PC-9 (cell line): ENCODE data around the gene CBY1.

ENCODE experiments used
- EZH2 ChIP-seq: fragments of 200-600 bp; sonication (generic); IDR thresholded peaks from 2 replicates; pipeline ENCODE4 v1.8.0; 2017; ENCODE audit warnings: antibody characterized with exemption, low read depth
- TF ChIP-seq, protein P1 (sequence below): fragments of 200-600 bp; sonication (generic); conservative IDR thresholded peaks from 2 replicates; pipeline ENCODE4 v1.6.1; 2017; ENCODE audit warnings: mixed run types, antibody characterized with exemption, mild to moderate bottlenecking, moderate library complexity

DNA sequence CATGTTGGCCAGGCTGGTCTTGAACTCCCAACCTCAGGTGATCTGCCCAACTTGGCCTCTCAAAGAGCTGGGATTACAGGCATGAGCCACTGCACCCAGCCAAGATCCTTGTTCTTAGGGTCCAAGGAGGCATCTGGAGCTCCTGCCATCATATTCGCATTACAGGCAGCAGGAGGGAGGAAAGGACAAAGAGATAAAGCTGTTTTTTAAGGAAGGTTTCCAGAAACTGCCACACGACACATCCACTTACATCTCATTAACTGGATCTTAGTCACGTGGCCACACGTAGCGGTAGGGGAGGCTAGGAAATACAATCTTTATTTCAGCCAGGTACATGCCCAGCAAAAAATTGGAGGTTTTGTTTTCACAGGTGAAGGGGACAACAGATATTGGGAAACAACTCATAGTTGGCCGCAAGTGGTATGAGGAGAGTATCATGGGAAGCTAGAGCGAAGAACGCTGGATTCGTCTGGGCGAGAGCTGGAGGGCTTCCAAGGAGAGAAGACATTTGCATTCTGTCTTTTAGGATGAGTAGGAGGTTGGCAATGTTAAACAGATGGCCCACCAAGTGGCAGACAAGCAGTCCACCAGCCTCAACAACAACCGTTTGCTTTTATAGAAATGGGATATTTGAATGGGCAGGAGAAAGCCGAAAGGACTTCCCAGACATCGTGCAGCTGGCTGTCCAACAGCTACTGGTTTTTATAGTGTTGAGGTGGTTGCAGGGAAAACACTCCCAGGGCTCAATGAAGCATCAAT lies 47.3 kb upstream of the CBY1 start:
- TF ChIP-seq, protein P1, sequence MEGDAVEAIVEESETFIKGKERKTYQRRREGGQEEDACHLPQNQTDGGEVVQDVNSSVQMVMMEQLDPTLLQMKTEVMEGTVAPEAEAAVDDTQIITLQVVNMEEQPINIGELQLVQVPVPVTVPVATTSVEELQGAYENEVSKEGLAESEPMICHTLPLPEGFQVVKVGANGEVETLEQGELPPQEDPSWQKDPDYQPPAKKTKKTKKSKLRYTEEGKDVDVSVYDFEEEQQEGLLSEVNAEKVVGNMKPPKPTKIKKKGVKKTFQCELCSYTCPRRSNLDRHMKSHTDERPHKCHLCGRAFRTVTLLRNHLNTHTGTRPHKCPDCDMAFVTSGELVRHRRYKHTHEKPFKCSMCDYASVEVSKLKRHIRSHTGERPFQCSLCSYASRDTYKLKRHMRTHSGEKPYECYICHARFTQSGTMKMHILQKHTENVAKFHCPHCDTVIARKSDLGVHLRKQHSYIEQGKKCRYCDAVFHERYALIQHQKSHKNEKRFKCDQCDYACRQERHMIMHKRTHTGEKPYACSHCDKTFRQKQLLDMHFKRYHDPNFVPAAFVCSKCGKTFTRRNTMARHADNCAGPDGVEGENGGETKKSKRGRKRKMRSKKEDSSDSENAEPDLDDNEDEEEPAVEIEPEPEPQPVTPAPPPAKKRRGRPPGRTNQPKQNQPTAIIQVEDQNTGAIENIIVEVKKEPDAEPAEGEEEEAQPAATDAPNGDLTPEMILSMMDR: no peak
- no peak for TF ChIP-seq EZH2
